HFFc6 (cell line): ENCODE measurements around the gene ADARB1. TPM values are rescaled to one million over a fixed set of nuclear protein-coding genes. Genes with fewer than 3 reads are reported as not detected.

Source experiments
- DNase-seq: peaks from one replicate; pipeline ENCODE4 v3.0.0-alpha.2; 2018
- H3K27ac Mint-ChIP-seq: 2 replicates; pipeline ENCODE4 v1.8.0; 2020; ENCODE audit warnings: mild to moderate bottlenecking, mixed read lengths
- H3K27me3 Mint-ChIP-seq: 2 replicates; pipeline ENCODE4 v1.8.0; 2021; ENCODE audit warnings: mild to moderate bottlenecking, moderate library complexity, mixed read lengths; ENCODE audit not compliant: insufficient read depth
- H3K36me3 Mint-ChIP-seq: 2 replicates; pipeline ENCODE4 v1.8.0; 2021; ENCODE audit warnings: low read depth, mixed read lengths
- H3K4me1 Mint-ChIP-seq: 2 replicates; pipeline ENCODE4 v1.8.0; 2020; ENCODE audit warnings: low read depth, mixed read lengths
- H3K4me3 Mint-ChIP-seq: 2 replicates; pipeline ENCODE4 v1.8.0; 2020; ENCODE audit warnings: mild to moderate bottlenecking, moderate library complexity, mixed read lengths
- H3K9me3 Mint-ChIP-seq: 2 replicates; pipeline ENCODE4 v1.8.0; 2020; ENCODE audit warnings: mild to moderate bottlenecking, mixed read lengths
- CTCF ChIP-seq: fragments of 200-600 bp; sonication (generic); IDR thresholded peaks from 2 replicates; pipeline ENCODE4 v1.5.0; 2021; ENCODE audit warnings: antibody characterized with exemption, mild to moderate bottlenecking
- total RNA-seq, 6 experiments: library from RNA; stranded (reverse); fragmentation: NEBNext Ultra II Directional; extraction: Animal tissue kit (Norgen Biotek cat#: 25700); gene quantifications; 2 replicates in 1 of 6; 3 replicates in 5 of 6; pipeline ENCODE4 v1.2.3, GENCODE V29; 2021

The ADARB1 gene
- total RNA-seq, 6 experiments from 2014 or later: 1.7 to 3.2 (median 2.2) TPM

- Mint-ChIP-seq H3K27me3 (peaks cover 31% of the 10 kb centered on the region), H3K9me3 (peaks cover 31% of the 10 kb centered on the region), H3K4me1 (peaks cover 2% of the 10 kb centered on the region)
Measured at GRCh38 chr21:45243603-45244002, 169.2 kb downstream of the ADARB1 start.

GRCh38 chr21:45244799-45245340 is 170.5 kb downstream of the ADARB1 start:
- peaks cover 40% of the 10 kb centered on the region for H3K27me3 Mint-ChIP-seq

More at GRCh38 chr21:45243603-45244002, 169.2 kb downstream of the ADARB1 start:
- no peak overlapping the region for H3K4me3 Mint-ChIP-seq
- H3K36me3 Mint-ChIP-seq: peaks cover 15% of the 10 kb centered on the region
- H3K27ac Mint-ChIP-seq: no peak overlapping the region
- no peak for DNase-seq
- TF ChIP-seq CTCF: no peak

GRCh38 chr21:45246386-45247320 is 172.3 kb downstream of the ADARB1 start:
- no peak overlapping the region for H3K4me3 Mint-ChIP-seq
- TF ChIP-seq CTCF: no peak
- H3K4me1 Mint-ChIP-seq: peaks cover 13% of the 10 kb centered on the region
- H3K27ac Mint-ChIP-seq: no peak overlapping the region
- peaks cover 46% of the 10 kb centered on the region for H3K27me3 Mint-ChIP-seq
- peaks cover 18% of the 10 kb centered on the region for H3K36me3 Mint-ChIP-seq
- H3K9me3 Mint-ChIP-seq: peaks cover 34% of the 10 kb centered on the region
- DNase-seq: no peak

More at GRCh38 chr21:45244799-45245340, 170.5 kb downstream of the ADARB1 start:
- H3K27ac Mint-ChIP-seq: no peak overlapping the region
- TF ChIP-seq CTCF: no peak
- H3K9me3 Mint-ChIP-seq: peaks cover 31% of the 10 kb centered on the region
- H3K4me3 Mint-ChIP-seq: no peak overlapping the region
- peaks cover 15% of the 10 kb centered on the region for H3K36me3 Mint-ChIP-seq
- H3K4me1 Mint-ChIP-seq: peaks cover 13% of the 10 kb centered on the region
- no peak for DNase-seq

- H3K9me3 Mint-ChIP-seq: peaks cover 20% of the 10 kb centered on the region
- H3K27me3 Mint-ChIP-seq: peaks cover 43% of the 10 kb centered on the region
- H3K4me1 Mint-ChIP-seq: peaks cover 20% of the 10 kb centered on the region
- no peak overlapping the region for H3K27ac Mint-ChIP-seq
- peak overlapping the region; percentile 74 for H3K4me3 Mint-ChIP-seq
- no peak for DNase-seq
- peaks cover 13% of the 10 kb centered on the region for H3K36me3 Mint-ChIP-seq
- no peak for TF ChIP-seq CTCF
Measured at GRCh38 chr21:45248301-45248892, 174.0 kb downstream of the ADARB1 start.

- no peak for TF ChIP-seq CTCF
- Mint-ChIP-seq H3K4me1 (peaks cover 21% of the 10 kb centered on the region), H3K27me3 (peaks cover 43% of the 10 kb centered on the region), H3K36me3 (peaks cover 7% of the 10 kb centered on the region), H3K9me3 (peaks cover 14% of the 10 kb centered on the region), H3K4me3 (peak overlapping the region; percentile 74), H3K27ac (no peak overlapping the region)
- DNase-seq: no peak
Measured at GRCh38 chr21:45248893-45249381, 174.6 kb downstream of the ADARB1 start.
